HK-2 (cell line): Measurements from ENCODE around the gene GPC5.

Source experiments
- DNase-seq: peaks from one replicate; pipeline ENCODE4 v3.0.0-alpha.2; 2018; ENCODE audit not compliant: unreplicated experiment

Gene GPC5

DNA sequence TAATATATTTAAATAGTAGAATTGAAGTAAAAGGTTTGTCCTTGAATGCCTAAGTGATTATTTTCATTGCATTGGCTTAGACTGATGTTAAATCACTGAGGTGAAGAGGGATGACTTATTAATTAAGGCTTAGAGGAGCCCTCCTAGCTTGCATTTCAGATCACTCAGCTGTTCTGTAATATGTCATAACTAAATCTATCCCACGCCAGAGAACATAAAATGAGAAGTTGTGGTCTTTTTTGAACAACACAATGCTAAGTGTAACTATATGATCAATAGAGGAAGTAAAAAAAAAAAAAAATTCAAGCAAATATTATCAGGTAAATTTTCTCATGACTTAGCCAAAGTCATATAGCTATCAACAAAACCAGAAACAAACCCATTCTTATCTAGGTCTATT is 752.2 kb downstream of the GPC5 start:
- no peak for DNase-seq

DNA sequence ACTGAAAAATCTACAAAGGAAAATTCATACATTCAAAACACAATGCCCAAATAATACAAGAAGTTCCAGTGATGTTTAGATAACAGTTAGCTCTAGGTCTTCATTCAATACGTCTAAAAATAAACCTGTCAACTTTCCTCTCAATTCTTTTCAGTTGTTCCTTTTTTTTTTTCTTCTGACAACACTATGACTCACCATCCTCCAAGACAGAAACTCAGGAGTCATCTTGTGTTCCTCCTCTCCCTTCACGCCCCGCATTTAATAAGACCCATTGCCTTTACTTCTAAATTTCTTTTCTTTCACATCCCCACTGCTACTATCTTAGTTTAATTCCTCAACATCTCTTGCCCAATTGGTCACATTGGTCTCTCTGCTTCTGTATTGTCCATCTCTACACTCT is 759.9 kb downstream of the GPC5 start:
- no peak for DNase-seq

- no peak for DNase-seq
Measured at GRCh38 chr13:92164822-92165221, 766.4 kb downstream of the GPC5 start.

DNA sequence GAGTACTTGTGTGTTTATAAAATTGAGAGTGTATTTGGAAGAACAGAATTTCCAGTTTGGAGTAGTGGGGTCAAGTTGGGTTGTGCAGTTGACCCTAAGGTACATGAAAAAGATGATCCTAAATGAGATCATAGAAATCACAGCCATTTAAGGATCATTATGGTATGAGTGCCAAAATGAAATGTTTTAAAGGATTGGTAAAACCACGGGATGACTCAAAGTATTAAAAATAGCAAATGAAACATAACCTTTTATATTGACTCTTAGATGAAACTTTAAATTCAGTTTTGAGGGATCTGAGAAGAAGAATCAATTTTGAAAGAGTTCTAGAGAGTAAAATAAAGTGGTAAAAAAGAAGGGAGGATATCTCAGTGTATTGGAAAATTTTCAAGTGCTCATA is 773.8 kb downstream of the GPC5 start:
- DNase-seq = no peak

GRCh38 chr13:92173254-92173653 is 774.8 kb downstream of the GPC5 start:
- DNase-seq = no peak

DNA sequence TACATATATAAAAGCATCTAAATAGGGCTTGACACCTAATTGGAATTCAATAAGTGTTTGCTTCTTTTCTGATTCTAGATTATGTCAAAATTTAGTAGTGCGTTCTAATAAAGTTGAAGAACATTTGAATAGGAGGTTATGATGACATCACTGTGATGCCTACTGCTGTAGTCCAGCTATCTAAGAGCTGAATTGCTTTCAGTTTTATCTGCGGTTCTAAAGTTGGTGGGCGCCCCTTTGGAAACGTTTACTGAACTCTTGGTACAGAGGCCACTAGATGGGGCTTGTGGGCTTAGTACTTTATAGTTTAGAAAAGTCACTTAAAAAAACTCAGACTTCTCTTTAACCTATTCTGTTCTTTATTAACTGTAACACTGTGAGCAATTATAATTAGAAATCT is 776.9 kb downstream of the GPC5 start:
- DNase-seq = peak; percentile 12

DNA sequence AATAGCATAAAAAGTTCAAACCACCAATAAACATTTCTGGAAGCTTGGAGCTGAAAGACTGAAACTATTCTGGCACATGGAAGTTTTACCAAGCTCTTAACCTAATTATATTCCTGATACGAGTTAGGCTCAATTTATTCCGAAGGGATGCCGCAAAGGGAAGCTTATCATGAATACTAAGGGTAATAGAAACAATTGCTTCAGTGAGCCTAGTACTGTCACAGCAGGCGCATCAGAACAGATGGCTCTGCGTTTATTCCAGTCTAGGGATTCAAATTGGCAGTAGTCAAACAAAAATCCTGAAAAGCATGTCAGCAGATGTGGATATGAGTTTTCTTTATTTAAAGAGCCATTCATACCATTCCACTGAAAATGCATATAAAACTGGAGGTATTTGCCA is 779.5 kb downstream of the GPC5 start:
- no peak for DNase-seq

- no peak for DNase-seq
Measured at GRCh38 chr13:92179223-92179622, 780.8 kb downstream of the GPC5 start.

GRCh38 chr13:92187378-92187989 is 789.1 kb downstream of the GPC5 start:
- no peak for DNase-seq

- no peak for DNase-seq
Measured at GRCh38 chr13:92188574-92188973, 790.2 kb downstream of the GPC5 start.

DNA sequence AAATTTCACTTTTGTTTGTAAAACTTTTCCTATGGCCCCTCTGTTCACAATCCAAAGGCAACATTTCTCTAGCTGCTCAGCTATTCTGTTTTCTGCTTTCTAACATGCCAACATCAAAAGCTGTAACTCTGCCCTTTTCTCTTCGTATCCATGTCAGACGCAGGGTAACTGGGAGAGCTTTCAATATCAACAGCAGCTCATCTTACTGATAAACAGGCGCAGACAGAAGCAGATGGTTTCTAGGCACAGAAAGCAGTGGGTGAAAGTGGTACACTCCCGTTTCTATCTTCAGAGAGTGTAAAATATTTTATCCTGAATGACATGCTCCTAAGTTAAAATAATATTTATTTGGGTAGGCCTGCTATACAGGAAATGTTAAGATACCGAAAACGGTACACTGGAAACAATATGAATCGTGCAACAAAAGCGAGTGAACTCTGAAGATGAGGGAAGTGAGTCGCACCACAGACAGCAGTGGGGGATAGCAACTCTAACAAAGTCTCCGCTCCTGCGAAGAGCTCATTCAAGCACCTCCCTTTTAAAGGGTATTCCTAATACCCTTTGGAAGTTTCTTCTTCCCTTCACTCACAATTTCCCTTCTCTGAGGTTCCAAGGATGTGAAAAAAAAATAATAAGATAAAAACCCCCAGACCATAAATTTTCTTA is 798.3 kb downstream of the GPC5 start:
- no peak for DNase-seq

DNA sequence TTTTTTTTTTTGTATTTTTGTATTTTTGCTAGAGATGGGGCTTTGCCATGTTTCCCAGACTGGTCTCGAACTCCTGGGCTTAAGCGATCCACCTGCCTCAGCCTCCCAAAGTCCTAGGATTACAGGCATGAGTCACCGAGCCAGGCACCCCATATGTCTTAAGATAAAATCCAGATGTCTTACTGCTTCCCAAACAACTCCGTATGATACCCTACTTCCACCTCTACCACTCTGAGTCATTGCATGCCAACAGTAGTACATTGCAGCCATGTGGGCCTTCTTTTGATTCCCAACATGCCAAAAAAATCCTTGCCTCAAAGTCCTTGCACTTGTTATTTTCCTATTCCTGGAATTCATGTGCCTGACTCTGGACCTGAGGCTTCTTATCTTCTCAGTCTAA is 799.2 kb downstream of the GPC5 start:
- DNase-seq = no peak

- no peak for DNase-seq
Measured at GRCh38 chr13:92218615-92219014, 820.2 kb downstream of the GPC5 start.

- DNase-seq = no peak
Measured at GRCh38 chr13:92221916-92222315, 823.5 kb downstream of the GPC5 start.

DNA sequence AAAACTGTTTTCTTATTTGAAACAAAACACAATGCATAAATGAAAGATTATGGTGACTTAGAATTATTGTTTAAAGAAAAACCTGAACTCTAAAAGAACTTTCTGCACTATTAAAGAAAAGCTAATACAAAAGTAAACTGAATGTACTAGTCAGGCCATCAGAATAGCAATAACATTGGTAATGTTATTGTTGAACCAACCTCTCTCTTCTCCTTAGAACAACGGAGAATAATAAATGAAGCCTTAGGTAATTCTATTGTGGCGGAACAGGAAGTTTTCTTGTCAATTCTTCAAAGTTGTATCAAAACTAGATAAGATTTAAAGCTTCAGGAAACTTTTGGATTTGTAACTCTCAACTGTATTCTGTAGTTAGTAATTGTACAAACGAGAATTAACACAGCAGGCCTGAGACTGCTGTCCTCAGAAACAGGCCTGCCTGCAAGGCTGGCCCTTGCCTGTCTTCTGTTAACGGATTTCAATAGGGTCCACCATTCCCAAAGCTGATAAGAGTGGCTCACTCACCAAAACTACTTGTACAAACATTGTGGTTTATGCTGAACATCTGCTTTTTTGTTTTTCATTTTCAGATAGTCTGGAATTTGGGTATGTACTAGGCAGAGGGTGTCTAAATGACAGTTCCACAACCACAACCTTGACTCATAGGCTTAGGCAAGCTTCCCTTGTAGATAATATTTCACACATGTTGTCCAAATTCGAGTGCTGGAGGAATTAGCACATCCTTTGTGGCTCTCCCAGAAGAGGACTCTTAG is 825.8 kb downstream of the GPC5 start:
- no peak for DNase-seq

GRCh38 chr13:92224825-92225224 is 826.4 kb downstream of the GPC5 start:
- no peak for DNase-seq

DNA sequence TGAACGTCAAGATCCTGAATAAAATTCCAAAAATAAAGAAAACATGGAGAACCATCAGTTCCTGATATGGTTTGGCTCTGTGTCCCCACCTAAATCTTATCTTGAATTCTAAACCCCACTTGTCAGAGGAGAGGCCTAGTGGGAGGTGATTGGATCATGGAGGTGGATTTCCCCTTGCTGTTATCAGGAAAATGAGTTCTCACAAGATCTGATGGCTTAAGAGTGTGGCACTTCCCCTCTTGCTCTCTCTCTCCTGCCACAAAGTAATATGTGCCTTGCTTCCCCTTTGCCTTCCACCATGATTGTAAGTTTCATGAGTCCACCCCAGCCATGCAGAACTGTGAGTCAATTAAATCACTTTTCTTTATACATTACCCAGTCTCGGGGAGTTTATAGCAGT is 827.4 kb downstream of the GPC5 start:
- DNase-seq = no peak

GRCh38 chr13:92232871-92233270 is 834.5 kb downstream of the GPC5 start:
- no peak for DNase-seq

- no peak for DNase-seq
Measured at GRCh38 chr13:92251671-92252210, 853.3 kb downstream of the GPC5 start.

DNA sequence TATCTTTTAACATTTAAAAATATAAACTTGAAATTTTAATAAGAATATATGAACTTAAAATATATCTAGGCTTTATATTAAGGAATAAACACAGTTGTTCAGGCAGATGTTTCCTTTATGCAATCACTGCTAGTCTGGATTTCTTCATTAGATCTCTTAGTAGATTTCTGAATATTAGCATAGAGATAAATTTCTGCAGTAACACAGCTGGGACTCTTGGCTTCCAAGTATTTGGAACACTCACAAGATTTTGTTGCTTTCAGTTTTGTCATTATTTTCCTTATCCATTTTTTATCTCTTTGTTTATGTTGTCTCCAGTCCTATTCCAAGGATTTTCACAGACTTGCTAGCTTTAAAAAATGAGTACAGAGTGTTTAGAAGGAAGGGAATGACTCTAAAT is 857.1 kb downstream of the GPC5 start:
- no peak for DNase-seq

DNA sequence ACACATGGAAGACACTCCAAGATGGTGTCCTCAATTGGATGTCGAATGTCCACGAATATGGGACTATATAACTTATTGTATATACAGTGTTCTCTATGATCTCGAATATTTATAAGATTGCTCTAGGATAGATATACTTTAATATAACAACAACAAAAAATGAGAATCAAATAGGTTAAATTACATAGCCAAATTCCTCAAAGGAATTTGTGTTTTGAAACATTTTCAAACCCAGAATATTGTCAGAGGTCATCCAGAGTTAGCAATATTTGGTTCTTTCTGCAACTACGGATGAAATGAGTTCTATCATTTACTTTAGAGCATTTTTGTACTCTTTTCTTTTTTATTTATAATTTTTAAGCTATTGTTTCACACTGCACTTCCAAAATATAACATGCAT is 857.8 kb downstream of the GPC5 start:
- no peak for DNase-seq

GRCh38 chr13:92259046-92259445 is 860.6 kb downstream of the GPC5 start:
- DNase-seq = no peak

DNA sequence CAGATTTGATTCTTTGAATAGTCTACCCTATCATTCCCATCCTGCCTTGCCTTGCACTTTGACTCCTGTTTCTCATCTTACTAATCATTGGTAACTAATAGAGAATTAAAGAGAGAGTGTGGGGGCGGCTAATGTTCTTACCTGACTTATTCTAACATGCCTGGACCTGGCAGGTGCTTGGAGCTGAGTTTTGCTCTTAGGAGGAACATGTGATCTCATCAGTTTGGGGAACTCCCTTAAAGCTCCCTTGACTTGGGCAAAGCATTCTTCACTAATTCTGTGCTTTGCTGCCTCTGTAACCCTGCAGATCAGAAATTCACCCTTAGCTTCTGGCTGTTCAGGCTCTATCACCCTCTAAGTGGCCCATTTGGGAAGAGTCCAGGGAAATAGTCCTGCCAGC is 861.1 kb downstream of the GPC5 start:
- DNase-seq = no peak
